Mesendoderm (in vitro differentiated cells): ENCODE results near the gene JAZF1.
A peak's percentile ranks its signal among the peaks of the same experiment; 100 is the strongest.

ENCODE experiments used
- DNase-seq: peaks from one replicate; pipeline ENCODE4 v3.0.0; 2013
- H2AK5ac ChIP-seq: 2 replicates; pipeline ENCODE4 v1.6.1; 2013; ENCODE audit warnings: low read length, inconsistent platforms
- H2BK120ac ChIP-seq: 2 replicates; pipeline ENCODE4 v1.6.1; 2013; ENCODE audit warnings: low read depth, mild to moderate bottlenecking, low read length, moderate library complexity, mixed read lengths
- H2BK15ac ChIP-seq: replicated peaks from 2 replicates; pipeline ENCODE4 v1.6.1; 2013; ENCODE audit warnings: low read depth, mild to moderate bottlenecking, moderate library complexity
- H2BK5ac ChIP-seq: 2 replicates; pipeline ENCODE4 v1.6.1; 2013; ENCODE audit warnings: low read length, inconsistent platforms
- H3K18ac ChIP-seq: 2 replicates; pipeline ENCODE4 v1.6.1; 2013; ENCODE audit warnings: mild to moderate bottlenecking, low read length, mixed read lengths
- H3K23ac ChIP-seq: one replicate; pipeline ENCODE4 v1.6.1; 2013; ENCODE audit warnings: low read length
- H3K27ac ChIP-seq: 2 replicates; pipeline ENCODE4 v1.5.1; 2013; ENCODE audit warnings: low read depth, mild to moderate bottlenecking, inconsistent platforms, low read length, moderate library complexity
- H3K27me3 ChIP-seq: 2 replicates; pipeline ENCODE4 v1.6.1; 2013; ENCODE audit warnings: low read length, control low read depth, mild to moderate bottlenecking, inconsistent platforms; ENCODE audit not compliant: insufficient read depth, poor library complexity
- H3K36me3 ChIP-seq: 2 replicates; pipeline ENCODE4 v1.6.1; 2013; ENCODE audit warnings: low read length, inconsistent platforms; ENCODE audit not compliant: control insufficient read depth, insufficient read depth
- H3K4ac ChIP-seq: one replicate; pipeline ENCODE4 v1.6.1; 2013; ENCODE audit warnings: low read depth, mild to moderate bottlenecking, low read length, moderate library complexity
- H3K4me1 ChIP-seq: 2 replicates; pipeline ENCODE4 v1.6.1; 2013; ENCODE audit warnings: low read depth, low read length, inconsistent platforms; ENCODE audit not compliant: control insufficient read depth
- H3K4me2 ChIP-seq: 2 replicates; pipeline ENCODE4 v1.6.1; 2013; ENCODE audit warnings: low read length
- H3K4me3 ChIP-seq: 2 replicates; pipeline ENCODE4 v1.5.1; 2013; ENCODE audit warnings: mild to moderate bottlenecking, low read length
- H3K56ac ChIP-seq: one replicate; pipeline ENCODE4 v1.6.1; 2013; ENCODE audit warnings: low read length
- H3K79me1 ChIP-seq: 2 replicates; pipeline ENCODE4 v1.6.1; 2013; ENCODE audit warnings: low read length, inconsistent platforms
- H3K79me2 ChIP-seq: 2 replicates; pipeline ENCODE4 v1.6.1; 2013; ENCODE audit warnings: mild to moderate bottlenecking, low read length; ENCODE audit not compliant: control insufficient read depth, insufficient read depth
- H3K9ac ChIP-seq: 2 replicates; pipeline ENCODE4 v1.6.1; 2013; ENCODE audit warnings: low read length, inconsistent platforms
- H4K5ac ChIP-seq: one replicate; pipeline ENCODE4 v1.6.1; 2013; ENCODE audit warnings: low read length
- H4K8ac ChIP-seq: one replicate; pipeline ENCODE4 v1.6.1; 2013; ENCODE audit warnings: low read depth, mild to moderate bottlenecking, control low read depth, low read length, moderate library complexity
- WGBS: extraction: QIAGEN DNeasy Blood & Tissue Kit; methylation state at CpG from one replicate; pipeline ENCODE4 v1.1.7; 2013; ENCODE audit warnings: low lambda C conversion rate, missing lambda C conversion rate; ENCODE audit not compliant: insufficient coverage; ENCODE audit errors: extremely low coverage; 5-methylcytosine and 5-hydroxymethylcytosine counted together

Gene JAZF1

DNA sequence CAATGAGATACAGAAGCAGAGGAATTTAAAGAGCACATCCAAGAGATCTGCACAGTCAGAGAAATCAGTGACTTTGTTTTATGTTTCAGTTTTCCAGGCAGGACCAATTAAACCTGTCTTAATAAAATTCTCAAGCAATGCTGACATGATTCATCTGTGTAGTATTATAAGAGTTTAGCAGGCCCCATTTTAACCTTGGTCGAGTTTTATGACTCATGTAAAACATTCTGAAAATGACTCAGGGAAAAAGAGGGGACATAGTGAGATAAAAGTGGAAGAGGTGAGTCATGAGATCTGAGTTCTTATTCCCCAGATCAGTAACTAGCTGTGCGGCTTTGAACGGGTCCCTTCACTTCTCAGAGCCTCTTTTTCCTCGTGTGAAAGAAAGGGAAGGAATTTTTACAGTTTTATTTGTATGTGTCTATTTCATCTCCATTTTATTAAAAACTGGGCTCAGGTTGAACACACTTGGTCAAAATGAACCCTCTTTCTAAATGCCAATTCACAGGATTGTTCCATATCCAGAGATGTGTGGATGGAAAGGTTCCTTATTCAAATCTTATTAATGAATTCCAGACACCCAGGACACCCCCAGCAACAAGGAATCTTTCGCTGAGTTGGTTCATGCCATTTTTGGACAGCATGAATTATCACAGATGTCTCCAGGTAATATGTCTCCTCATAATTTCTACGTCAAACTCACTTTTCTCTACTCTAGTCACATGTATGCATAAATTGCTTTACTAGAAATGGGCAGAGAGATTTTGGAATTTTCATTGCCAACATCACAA is 143.2 kb downstream of the JAZF1 start:
- Histone ChIP-seq H3K4ac (no peak overlapping the region), H3K4me2 (no peak overlapping the region), H3K27ac (no peak overlapping the region), H3K79me2 (no peaks in the 10 kb centered on the region), H2BK120ac (no peak overlapping the region), H3K9ac (no peak overlapping the region), H3K23ac (no peak overlapping the region), H2AK5ac (no peak overlapping the region), H3K27me3 (no peaks in the 10 kb centered on the region), H3K79me1 (no peaks in the 10 kb centered on the region), H3K4me3 (no peak overlapping the region), H3K36me3 (no peaks in the 10 kb centered on the region), H4K8ac (no peak overlapping the region), H3K56ac (no peak overlapping the region), H3K18ac (no peak overlapping the region), H2BK5ac (no peak overlapping the region), H3K4me1 (no peaks in the 10 kb centered on the region), H2BK15ac (no peak overlapping the region), H4K5ac (no peak overlapping the region)
- DNase-seq: peak; percentile 49
- WGBS: no CpG with 5 or more reads among the region's 6 CpGs

DNA sequence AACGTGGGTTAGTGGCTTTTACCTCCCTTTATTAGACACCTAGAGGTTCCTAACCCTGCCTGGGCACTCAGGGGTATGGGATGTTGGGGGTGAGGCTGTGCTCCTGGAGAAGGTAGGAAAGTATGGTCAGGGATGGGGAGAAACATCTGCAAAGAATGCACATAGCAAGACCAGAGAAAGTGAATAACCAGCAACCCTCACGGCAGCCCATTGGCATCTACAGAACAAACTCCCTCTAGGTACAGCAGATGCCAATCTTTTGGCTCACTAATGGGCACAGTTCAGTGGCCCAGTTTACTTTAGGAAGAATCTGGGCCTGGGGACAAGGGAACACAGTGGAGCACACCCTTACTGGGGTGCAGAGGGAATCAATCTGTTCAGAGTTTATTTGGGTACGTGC is 143.9 kb downstream of the JAZF1 start:
- DNase-seq: no peak
- H3K27me3 ChIP-seq: no peaks in the 10 kb centered on the region
- no peaks in the 10 kb centered on the region for H3K4me1 ChIP-seq
- H3K23ac ChIP-seq: no peak overlapping the region
- H2BK5ac ChIP-seq: no peak overlapping the region
- no peaks in the 10 kb centered on the region for H3K79me2 ChIP-seq
- H3K79me1 ChIP-seq: no peaks in the 10 kb centered on the region
- H2AK5ac ChIP-seq: no peak overlapping the region
- H3K56ac ChIP-seq: no peak overlapping the region
- H3K4me2 ChIP-seq: no peak overlapping the region
- H3K9ac ChIP-seq: no peak overlapping the region
- H4K8ac ChIP-seq: no peak overlapping the region
- H2BK15ac ChIP-seq: no peak overlapping the region
- H3K36me3 ChIP-seq: no peaks in the 10 kb centered on the region
- H3K18ac ChIP-seq: no peak overlapping the region
- WGBS: no CpG with 5 or more reads among the region's 3 CpGs
- H3K27ac ChIP-seq: no peak overlapping the region
- H4K5ac ChIP-seq: no peak overlapping the region
- no peak overlapping the region for H3K4ac ChIP-seq
- H2BK120ac ChIP-seq: no peak overlapping the region
- no peak overlapping the region for H3K4me3 ChIP-seq

DNA sequence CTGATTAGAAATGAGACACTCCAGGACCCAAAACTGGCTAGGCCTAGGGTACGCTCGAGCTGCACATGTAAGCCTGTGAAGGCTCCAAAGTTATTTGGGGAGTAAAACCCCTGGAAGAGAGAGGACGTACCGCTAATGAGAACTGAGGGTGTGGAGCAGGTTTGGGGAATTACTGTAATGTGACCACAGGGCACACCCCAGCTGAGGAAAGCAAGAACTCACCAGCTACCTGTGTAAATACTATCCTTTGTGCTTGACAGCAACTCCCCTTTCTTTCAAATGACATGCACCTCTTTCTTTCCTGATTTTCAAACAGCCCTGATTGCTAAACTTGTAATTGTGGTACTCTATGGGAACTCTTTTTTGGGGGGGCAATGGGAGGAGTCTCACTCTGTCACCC is 147.2 kb downstream of the JAZF1 start:
- Histone ChIP-seq H2BK15ac (no peak overlapping the region), H3K23ac (no peak overlapping the region), H2BK120ac (no peak overlapping the region), H3K4me1 (no peaks in the 10 kb centered on the region), H3K27me3 (no peaks in the 10 kb centered on the region), H3K4me3 (no peak overlapping the region), H3K36me3 (no peaks in the 10 kb centered on the region), H3K9ac (no peak overlapping the region), H3K27ac (no peak overlapping the region), H4K8ac (no peak overlapping the region), H3K56ac (no peak overlapping the region), H3K79me2 (no peaks in the 10 kb centered on the region), H2BK5ac (no peak overlapping the region), H3K4ac (no peak overlapping the region), H3K18ac (no peak overlapping the region), H3K79me1 (no peaks in the 10 kb centered on the region), H4K5ac (no peak overlapping the region), H3K4me2 (no peak overlapping the region), H2AK5ac (no peak overlapping the region)
- WGBS: no CpG with 5 or more reads among the region's 4 CpGs
- DNase-seq: no peak

DNA sequence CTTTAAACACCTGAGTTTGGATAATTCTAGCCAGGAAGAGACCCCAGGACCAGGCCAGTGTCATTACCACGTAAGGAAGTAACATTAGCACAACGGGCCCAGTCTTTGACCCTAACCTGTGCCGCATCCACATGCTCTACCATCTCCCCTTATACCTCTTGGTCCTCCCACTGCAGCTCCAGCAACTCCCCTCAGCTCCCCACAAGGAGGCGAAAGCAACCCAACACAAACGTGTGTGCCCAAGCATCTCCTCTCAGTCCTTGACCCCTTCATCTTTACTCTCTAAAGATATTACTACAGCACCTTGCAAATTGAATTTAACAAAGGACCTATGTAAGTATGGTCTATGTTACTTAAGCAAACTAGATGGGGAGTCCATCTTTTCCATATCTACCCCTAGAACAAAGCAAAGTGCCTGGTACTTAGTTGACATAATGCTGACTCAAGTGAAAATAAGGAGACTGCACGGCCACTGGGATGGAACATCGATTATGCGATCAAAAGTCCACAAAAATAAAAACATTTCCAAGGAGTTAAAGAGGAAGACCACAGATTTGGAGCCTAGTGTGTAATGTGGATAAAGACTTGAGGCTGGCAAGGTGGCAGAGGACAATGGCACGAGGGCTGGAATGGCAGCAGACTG is 147.7 kb downstream of the JAZF1 start:
- Histone ChIP-seq H3K79me2 (no peaks in the 10 kb centered on the region), H3K27ac (no peak overlapping the region), H3K4me3 (no peak overlapping the region), H2BK15ac (no peak overlapping the region), H3K4me1 (no peaks in the 10 kb centered on the region), H2AK5ac (no peak overlapping the region), H3K4ac (no peak overlapping the region), H3K4me2 (no peak overlapping the region), H3K79me1 (no peaks in the 10 kb centered on the region), H2BK120ac (no peak overlapping the region), H3K56ac (no peak overlapping the region), H4K8ac (no peak overlapping the region), H4K5ac (no peak overlapping the region), H2BK5ac (no peak overlapping the region), H3K23ac (no peak overlapping the region), H3K27me3 (no peaks in the 10 kb centered on the region), H3K36me3 (no peaks in the 10 kb centered on the region), H3K18ac (no peak overlapping the region), H3K9ac (no peak overlapping the region)
- DNase-seq: peak; percentile 46
- WGBS: no CpG with 5 or more reads among the region's 9 CpGs

DNA sequence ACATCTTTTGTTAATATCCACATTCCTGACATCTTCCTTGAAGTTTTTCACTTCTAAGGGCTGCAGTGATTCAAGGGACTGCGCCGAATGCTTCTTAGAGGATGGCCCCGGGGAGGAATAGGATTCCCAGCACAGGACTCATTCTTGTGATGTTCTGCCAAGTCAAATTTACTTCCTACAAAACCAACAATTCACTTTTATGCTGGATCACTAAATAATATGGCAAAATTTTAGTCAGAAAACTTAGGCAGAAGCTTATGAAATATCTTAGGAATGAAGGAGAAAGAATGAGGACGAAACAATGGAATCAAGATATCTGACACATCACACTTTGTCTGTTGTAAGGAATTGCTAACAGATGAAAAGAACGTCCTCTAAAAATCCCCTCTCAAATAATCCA is 151.5 kb downstream of the JAZF1 start:
- Histone ChIP-seq H3K79me1 (no peaks in the 10 kb centered on the region), H3K4me3 (no peak overlapping the region), H3K27ac (no peak overlapping the region)

More for the DNA sequence above, 151.5 kb downstream of the JAZF1 start:
- H3K9ac ChIP-seq: no peak overlapping the region
- H3K18ac ChIP-seq: no peak overlapping the region
- H3K36me3 ChIP-seq: no peaks in the 10 kb centered on the region
- no peak overlapping the region for H4K5ac ChIP-seq
- H3K79me2 ChIP-seq: no peaks in the 10 kb centered on the region
- no peak overlapping the region for H3K4me2 ChIP-seq
- no peak overlapping the region for H2BK120ac ChIP-seq
- no CpG with 5 or more reads among the region's 5 CpGs for WGBS
- no peak overlapping the region for H3K56ac ChIP-seq
- no peak overlapping the region for H3K23ac ChIP-seq
- no peak overlapping the region for H2BK5ac ChIP-seq
- no peak overlapping the region for H4K8ac ChIP-seq
- no peak overlapping the region for H3K4ac ChIP-seq
- no peak overlapping the region for H2BK15ac ChIP-seq
- DNase-seq: no peak
- no peak overlapping the region for H2AK5ac ChIP-seq
- no peaks in the 10 kb centered on the region for H3K4me1 ChIP-seq
- H3K27me3 ChIP-seq: no peaks in the 10 kb centered on the region
